Eye (tissue), 1 donor: ENCODE results near the gene SLFNL1.

ENCODE experiments used
- DNase-seq: peaks from one replicate; pipeline ENCODE4 v3.0.0-alpha.2; 2015

Gene SLFNL1

DNA sequence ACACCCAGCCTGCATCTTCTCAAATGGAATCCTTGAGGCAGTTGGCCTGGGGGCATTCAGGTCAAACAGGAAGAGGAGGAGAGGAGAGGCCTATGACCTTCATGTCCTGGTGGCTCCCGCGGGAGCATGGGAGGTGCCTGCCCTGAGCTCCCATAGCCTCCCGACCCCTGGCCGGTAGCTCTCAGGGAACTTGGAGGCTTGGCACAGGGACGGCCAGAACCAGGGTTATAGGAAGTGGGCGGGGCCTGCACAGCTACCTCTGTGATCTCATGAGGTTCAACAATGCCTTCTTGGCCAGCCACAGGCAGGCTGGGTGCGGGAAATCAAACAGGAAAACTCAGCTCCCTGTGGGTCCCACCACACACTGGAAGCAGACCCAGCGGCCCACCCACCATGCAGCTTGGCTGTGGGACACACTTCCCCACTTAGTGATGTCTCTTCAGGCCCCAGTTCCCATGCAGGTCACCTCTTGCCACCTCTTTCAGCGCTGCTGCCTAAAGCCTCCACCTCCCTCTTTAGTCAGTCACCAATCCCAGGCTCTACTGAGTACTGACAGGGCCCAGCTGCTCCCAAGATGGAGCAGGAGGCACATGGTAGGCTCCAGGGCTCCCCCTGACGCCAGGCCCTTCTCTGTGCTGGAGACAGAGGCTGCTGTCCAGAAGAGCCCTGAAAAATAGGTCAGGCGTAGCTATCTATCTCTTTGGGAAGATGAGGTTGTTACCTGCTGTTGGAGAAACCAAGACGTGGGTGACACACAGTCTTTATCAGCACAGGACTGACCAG lies at the start of gene SLFNL1:
SLFNL1 (minus strand) TSS at position 200 of the 783 bp plus-strand sequence. CDS start 1,065 bp downstream, outside the sequence.
- peak; percentile 53 for DNase-seq

DNA sequence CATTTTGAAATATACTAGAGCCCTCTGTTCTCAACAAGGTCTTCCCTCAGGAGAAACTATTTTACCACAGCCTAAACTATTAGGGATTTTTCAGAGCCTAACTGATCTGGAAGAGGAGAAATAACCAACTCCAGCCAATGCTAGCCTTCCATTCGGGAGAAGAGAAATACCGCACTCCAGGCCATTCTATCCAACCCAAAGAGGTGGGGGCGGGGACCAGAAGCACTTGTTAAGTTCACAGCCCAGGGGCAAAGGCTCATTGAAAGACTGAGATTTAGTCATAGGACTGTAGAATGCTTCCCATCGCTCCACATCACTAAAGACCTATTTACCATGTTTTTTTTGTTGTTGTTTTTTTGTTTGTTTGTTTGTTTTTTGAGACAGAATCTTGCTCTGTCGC lies 35.4 kb upstream of the SLFNL1 start:
- no peak for DNase-seq

DNA sequence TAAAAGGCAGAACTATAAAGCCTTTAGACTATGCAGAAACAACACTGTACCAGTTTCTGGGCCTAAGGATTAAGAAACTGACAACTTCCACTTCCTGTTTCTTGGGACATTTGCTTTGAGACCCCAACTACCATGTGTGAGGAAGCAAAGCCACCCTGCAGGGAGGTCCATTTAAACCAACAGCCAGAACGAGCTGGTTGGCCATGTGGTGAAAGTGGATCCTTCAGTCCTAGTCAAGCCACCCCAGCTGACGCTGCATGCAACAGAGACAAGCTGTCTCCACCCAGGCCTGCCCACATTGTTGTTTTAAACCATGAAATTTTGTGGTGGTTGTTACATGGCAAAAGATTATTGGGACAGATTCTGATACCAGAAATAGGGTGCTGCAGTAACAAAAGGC lies 31.8 kb upstream of the SLFNL1 start:
- DNase-seq = no peak

DNA sequence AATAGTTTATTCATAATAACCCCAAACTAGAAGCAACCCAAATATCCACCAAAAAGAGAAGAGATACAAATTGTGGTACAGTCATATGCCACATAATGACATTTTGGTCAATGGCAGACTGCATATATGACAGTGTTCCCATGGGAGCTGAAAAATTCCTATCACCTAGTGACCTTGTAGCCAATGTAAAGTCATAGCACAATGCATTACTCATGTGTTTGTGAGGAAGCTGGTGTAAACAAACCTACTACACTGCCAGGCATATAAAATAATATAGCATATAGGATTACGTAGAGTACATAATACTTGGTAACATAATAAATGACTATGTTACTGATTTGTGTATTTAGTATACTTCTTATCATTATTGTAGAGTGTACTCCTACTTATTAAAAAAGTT lies 29.5 kb upstream of the SLFNL1 start:
- DNase-seq = no peak

DNA sequence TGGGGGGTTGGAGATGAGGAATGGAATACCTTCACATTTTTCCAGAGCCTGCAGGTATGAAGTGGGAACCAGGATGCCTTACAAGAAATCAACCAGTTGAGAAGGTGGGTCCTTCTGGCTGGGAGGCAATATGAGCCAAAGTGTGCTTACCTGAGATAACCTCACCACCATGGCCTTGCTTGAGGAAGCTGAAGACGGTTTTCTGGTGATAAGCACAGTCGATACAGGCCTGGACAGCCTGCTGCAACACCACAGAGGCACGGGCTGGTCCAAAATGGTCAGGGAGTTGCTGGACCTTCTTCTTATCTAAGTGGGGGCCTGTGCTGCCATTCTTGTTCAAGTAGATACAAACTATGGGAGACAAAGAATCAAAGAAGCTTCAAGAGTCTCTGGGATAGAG lies 27.0 kb upstream of the SLFNL1 start:
- DNase-seq = no peak

DNA sequence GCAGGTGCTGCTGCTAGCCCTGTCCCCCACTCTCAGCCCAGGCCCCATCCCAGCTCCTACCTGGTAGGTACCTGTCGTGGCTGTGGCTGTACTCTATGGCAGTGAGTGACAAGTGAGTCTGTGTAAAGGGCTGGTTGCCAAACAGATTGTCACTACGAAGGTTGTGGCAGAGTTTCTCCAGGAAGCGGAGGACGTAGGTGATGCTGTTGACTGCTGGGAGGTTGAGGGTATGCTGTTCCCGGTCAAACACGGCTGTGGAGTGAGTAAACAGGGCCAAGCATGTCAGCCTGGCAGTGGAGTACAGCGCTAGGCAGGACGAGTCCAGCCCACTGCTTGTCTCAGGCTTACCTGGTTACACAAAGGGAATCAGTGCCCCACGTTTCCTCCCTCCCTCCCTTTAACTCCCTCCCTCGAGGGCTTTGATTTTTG lies 24.8 kb upstream of the SLFNL1 start:
- no peak for DNase-seq

DNA sequence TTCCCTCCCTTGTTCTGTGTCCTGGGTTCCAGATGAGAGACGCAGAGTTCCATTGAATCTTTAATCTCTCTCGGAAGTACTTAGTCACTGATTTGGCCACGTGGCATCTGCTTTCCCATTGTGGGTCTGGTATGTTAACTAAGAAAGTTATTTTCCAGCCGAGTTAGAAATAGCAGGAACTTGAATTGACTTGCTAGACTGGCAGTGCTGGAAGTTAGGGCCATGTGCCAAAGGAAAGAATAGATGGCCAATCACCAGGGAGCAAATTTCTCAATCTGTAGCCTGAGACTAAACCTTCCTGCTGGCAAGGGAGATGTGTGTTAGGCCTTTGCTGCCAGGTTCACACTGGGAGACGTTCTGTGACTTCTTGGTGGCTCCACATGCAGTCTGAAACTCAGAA lies 24.2 kb upstream of the SLFNL1 start:
- DNase-seq = no peak

DNA sequence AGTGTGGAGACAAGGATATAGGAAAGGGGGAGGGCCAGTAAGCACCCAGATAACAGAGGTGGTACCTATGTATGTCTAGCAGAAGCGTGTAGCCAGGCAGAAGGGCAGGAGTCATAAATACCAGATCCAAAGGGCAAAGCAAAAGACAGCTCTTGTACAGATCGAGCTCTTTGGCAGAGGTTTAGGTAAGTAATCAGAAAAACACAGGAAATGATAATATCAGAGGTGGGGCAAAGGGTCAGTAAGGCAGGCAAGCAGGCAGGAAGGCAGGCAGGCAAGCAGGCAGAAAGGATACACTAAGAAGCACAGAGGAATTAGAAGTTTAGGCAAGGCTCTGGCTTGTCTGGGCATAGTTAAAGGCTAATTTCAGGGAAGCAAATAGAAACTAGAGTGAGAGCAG lies 22.7 kb upstream of the SLFNL1 start:
- DNase-seq = no peak

DNA sequence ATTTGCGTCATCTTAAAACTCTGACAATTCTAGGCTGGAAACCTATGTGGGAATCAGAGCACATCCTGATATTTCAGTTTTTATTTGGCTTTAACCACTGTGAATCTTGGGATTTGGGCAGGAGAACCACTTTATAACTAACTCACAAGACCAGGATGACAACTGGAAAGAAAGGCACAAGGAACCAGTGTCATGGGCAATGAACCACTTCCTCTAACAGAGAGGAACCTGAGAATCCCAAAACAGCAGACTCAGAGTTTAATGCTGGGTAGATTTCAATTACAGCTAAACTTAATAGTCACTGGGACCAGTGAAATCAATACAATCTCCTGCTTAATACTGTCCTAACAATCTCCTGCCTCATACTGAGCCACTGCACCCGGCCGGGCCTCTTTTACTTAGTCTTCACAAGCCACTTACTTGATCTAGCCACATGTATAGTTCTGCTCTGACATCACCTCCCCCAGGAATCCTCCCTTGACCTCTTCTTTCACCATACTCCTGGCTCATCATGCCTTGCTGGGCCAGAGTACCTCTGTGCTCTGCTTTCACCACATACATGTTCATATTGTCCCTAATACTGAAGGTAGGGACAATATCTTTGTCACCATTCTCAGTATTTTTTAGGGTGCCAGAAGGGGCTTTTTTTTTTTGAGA lies 20.2 kb upstream of the SLFNL1 start:
- no peak for DNase-seq

DNA sequence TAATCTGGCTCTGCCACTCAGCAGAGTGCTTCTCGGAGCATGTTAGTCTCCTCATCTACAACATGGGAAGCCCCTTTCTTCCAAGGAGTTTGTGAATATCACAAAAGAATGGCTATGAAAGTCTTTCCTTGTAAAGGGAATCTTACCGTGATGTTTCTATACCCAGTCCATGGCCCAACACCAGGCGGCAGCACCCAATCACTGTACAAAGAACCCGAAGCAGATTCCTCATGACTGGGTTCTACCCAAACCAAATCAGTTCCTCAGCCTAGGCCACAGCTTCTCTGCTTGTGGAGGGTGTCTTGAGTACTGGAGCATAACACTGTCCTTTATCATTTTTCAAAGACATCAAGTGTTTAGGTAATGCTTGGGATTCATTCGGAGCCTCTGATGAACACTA lies 16.6 kb upstream of the SLFNL1 start:
- no peak for DNase-seq

DNA sequence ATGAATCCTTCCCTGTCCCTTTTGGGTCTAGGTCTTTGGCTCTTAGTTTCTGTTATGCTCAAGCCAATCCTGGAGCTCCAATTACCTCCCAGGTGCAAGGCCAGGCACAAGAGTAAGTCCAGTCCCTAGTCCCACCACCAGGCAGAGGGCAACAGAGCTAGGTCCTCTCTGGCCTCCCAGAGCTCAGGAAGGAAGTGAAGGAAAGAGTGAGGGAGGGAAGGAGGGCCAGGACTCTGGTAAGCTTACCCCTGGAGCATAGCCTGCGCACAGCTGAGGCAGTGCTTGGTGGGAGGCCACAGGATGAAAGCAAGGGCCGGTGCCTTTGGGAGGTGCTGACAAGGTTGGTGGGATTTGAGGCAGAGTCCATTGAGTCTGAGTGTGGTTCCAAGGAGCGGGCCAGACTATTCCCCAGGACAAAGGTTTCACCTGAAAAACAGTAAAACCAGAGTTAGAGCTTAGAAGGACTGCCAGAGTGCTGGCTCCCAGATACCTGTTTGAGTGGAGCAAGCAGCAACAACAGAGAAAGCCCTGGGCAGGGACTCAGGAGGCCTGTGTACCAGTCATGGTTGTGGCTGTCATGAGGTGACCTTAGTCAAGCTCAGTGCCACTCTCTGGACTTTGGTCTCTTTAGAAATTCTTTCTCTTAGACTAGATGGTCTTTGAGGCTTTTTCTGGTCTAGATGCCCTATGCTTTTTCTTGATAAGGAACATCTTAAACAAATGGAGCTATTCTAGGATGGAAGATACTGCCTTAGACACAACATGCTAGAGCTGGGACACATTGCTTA lies 15.8 kb upstream of the SLFNL1 start:
- no peak for DNase-seq

DNA sequence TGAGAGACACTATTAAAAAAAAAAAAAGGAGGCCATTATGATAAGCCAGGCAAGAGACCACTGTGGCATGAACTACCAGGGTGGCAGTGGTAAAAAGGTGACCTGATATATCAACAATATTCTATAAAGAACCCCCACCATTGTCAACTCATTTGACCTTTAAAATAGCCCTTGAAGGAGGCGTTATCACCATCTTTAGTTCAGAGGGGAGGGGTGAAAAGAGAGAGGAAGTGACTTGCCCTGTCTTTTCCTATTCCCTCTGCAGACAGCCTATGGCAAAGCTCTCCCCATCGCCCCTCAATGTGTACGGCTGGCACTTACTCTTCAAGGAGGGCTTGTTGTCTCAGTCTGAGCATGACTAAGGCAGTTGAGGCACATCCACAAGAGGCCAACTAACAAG lies 11.7 kb upstream of the SLFNL1 start:
- no peak for DNase-seq

DNA sequence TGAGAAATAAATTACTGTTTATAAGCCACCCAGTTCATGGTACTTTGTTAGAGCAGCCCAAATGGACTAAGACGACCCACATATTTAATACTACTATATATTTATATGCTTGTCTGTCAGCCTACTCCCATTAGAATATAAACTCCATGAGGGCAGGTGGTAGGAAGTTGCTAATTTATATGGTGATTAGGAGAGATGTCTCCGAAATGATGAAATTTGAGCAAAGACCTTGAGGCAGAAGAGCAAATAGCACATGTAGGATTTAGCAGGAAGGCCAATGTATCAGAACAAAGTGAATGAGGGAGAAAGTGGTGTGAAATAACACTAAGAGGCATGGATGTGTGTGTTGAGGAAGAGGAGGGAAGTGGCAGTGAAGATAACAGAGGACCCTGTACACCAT lies 10.6 kb upstream of the SLFNL1 start:
- DNase-seq = no peak

DNA sequence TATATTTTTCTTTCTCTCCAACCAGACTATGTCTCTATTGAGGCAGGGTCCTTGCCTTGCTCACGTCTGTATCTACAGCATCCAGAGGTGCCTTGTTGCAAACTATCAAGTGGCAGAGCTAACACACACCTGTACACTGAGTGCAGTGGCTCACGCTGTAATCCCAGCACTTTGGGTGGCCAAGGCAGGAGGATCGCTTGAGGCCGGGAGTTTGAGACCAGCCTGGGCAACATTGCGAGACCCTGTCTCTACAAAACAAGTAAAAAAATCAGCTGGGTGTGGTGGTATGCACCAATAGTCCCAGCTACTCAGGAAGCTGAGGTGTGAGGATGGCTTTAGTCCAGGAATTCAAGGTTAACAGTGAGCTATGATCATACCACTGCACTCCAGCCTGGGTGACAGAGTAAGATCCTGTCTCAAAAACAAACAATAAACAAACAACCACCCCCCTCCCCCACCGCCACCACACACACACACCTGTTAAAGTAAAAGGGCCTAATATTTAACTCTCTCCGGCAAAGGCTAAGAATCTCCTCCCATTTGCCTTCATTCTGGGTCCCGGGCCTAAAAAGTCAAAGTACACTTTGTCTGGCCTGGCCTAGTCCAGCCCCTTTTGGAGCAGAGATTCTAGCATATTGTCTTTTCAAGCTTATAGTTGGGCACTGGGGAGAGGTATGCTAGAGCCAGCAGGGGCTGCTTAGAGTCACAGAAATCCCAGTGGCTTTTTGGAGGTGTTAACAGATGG lies 9.5 kb upstream of the SLFNL1 start:
- DNase-seq = no peak

DNA sequence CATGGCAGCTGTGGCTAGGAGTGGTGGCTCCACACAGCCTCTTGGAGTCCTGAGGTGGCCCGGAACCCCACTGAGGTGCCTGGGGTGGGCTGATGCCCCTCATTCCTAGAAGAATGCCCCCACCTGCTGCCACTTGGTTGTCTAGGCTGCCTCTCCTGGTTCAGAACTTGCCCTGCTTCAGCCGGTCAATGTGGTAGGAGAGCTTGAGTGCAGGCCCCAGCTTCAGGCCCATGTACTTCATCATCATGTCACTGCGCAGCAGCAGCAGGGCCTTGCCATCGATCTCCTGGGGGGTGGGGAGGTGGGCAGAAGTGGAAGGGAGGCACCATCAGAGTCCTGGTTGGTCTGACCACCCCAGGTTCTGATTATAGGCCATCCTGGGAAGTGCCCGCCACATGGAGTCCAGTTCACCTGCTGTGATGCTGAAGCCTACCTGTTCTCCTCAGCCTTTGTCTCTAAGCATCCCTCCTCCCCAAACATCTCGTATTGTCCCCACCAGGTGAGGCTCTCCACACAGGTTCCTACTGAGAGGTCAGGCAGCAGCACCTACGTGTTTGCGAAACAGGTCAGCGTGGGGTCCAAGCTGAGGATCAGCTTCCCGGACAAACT lies 6.6 kb upstream of the SLFNL1 start:
- no peak for DNase-seq

DNA sequence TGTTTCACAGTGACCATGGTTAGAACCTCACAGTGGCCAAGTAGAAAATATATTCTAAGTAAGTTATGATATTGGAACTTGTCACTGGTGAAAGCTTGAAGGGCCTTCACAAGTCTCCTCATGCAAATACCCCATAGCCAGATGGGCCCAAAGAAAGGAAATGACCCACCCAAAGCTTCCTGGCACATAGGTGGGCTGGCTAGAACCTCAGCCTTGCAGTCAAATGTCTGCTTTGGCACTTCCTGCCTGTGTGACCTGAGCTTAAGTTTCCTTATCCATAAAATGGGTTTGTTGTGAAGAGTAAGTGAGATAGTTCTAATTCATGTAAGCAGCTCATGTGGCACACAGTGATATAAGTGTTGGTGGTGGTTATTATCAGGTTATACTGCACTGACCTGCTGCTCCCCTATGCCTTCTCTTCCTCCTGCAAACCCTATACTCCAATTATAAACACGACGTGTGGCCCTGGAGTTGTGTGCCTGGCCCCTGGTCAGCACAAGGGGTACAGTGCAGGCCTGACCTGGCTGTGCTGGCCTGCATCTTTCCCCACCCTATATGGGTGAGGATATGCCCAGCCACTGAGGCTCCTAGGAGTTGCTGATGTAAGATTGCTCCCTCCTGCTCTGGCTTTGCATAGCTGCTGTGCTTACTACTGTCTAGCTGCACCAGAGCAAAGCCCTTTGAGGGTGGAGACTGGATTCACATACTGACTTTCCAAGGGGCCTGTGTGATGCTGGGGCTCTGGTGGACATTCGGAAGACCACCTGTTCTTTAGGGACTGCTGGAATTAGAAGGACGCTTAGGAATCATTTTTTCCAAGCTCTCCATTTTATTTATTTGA lies 4.7 kb upstream of the SLFNL1 start:
- no peak for DNase-seq

DNA sequence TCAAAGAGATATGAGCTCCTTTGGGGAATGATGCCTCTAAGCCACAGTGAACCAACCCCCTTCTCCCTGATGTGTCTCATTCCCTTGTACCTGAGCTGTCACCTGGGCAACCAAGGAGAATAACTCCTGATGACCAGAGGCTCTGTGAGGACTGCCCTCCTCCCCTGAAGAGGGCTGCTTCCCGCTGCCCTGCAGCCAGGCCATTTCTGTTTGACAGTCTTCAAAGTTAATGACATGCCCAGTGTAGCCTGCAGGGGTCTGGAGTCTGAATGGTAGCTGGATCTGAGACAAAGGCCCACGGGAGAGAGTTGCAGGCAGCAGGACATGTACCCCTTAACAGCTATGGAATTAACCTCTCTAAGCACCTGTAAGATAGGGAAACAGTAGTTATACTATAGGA lies 3.4 kb upstream of the SLFNL1 start:
- no peak for DNase-seq

DNA sequence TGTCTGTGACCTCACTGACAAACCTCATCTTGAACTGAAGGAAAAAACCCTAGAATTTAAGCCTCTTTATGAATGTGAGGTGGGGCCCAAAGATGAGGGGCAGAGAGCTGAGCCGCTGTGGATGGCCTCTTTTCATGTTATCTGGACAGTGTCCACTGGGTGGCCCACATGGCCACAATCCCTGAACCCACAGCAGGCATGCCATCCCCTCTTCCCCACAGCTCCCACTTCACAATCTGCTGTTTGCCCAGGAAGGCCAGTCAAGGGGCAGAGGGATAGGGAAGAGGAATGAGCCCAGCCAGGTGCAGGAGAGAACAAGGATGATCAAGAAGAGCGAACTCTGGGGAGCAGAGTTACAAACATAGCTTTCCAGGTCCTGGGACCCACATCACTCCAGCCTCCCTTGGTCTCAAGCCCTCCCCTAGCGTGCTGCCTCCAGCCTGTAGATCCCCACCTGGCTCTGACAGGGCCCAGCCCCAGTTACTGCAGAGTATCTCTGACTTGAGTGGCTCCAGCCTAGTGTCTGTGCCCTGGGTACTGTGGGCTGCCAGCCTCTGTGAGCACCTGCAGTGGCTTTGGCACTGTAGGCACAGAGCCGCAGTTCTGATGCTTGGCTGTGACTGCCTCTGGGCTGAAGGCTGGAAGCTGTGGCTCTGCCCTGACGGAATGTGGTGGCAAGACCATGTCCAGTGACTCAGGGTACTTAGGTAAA lies 1.9 kb upstream of the SLFNL1 start:
- peak; percentile 38 for DNase-seq

DNA sequence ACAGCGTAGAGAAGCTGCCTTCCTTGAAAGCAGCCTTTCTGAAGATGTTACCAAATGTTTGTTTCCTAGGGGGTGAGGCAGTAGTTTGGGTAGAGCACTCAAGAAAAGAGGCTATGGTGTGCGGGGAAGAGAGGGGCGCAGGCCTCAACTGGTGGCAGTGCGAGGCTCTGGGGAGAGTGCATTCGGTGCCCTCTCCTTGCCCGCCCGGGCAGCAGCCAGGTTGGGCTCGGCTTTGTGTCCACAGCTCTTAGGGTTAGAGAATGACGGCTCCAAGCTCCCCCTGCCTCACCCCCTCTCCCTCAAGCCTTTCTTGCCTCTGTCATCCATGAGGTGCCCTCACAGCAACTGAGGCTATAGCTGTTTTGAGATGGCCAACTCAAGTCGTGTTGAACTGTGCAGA lies 899 bp upstream of the SLFNL1 start:
- DNase-seq = no peak

DNA sequence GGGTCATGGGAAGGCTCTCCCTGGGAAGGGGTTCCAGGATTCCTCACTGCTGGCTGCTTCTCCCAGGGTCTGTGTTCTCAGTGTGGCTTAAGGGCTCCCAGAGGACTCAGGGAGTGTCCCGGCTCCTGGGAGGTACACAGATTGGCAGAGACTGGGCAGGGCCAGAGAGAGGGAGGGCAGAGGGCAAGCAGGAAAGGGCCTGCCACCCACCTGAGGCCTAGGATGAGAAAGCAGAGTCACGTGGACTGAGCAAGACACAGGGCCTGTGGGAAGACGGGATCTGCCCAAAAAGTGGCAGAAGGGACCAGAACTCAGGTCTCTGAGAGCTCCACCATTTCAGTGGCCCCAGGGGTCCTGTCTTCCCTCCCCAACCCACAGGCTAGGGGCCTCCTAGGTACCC lies 871 bp downstream of the SLFNL1 start:
- DNase-seq = no peak

DNA sequence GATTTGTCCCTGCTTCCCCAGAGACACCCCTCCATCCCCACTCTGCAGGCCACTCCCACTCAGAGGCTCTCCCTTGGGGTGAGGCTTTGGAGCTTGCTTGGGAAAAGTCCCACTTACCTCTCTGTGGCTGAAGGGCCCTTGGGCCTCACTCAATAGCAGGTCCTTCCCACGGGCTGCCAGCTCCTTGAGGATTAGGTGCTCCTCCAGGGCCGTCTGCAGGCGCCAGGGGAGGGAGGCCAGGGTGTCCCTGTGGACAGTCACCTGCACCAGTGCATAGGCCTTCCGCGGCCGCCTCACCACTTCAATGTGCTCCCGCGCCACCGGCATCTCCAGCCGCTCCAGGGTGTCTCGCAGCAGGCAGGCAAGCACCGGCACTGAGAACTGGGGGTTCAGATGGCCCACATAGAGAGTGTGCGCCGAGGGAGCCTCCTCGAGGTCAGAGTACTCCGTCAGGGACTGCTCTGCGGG lies 1.4 kb downstream of the SLFNL1 start:
- DNase-seq = no peak
